HEK293 (cell line): Measurements from ENCODE around the gene THSD4.

Source experiments
- ZNF274 ChIP-seq, 2 experiments: fragments of 200-500 bp in 1 of 2; fragments of 450-650 bp in 1 of 2; sonication (Bioruptor generic) in 1 of 2; formaldehyde crosslinking in 1 of 2; IDR thresholded peaks; 2 replicates each; pipeline versions ENCODE4 v1.5.1 to v1.6.1; 2014 to 2016; ENCODE audit warnings: borderline replicate concordance in 1 of 2, inconsistent platforms in 1 of 2, low read length in 1 of 2, missing biosample characterization in 1 of 2, missing genetic modification characterization in 1 of 2
- ZSCAN30 ChIP-seq: fragments of 450-650 bp; IDR thresholded peaks from 2 replicates; pipeline ENCODE4 v1.5.1; 2018; ENCODE audit warnings: missing biosample characterization, mild to moderate bottlenecking, missing genetic modification characterization, moderate library complexity

DNA sequence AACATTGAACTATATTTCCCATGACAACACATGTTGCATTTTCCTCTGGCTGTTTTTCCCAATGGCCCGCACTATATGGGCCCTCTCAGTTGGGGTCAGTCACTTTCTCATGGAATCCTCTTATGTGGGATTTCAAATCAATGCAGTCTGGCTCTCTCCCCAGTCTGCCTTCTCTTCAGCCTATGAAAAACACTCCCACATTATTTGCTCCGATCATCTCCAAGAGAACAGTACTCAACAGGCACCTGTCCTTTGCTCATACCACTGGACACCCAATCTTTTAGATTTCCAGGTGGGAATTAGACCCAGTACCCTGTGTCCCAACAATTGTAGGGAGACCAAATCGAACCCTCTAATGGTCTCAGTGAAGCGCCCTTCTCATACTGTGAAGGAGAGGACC lies 251.3 kb downstream of the THSD4 start:
- TF ChIP-seq ZNF274 (IDR thresholded peaks at IDR 0.05; ENCODE audit: low read length) (no peak), ZNF274 (tag by site-specific recombination; IDR thresholded peaks at IDR 0.05; ENCODE audit: borderline replicate concordance) (no peak), ZSCAN30 (tag by site-specific recombination) (no peak)
